GM12873 (cell line): ENCODE results near the gene HRH3.

Experiments
- CTCF ChIP-seq: IDR thresholded peaks from 2 replicates; pipeline ENCODE4 v1.5.1; 2012; ENCODE audit warnings: low read depth, mild to moderate bottlenecking, moderate library complexity, low read length, control low read depth; ENCODE audit not compliant: insufficient read depth; ENCODE audit errors: missing control alignments

HRH3 gene

GRCh38 chr20:62211769-62212288 is 8.2 kb downstream of the HRH3 start:
- no peak for TF ChIP-seq CTCF

GRCh38 chr20:62211216-62211615 is 8.9 kb downstream of the HRH3 start:
- TF ChIP-seq CTCF, result no peak

GRCh38 chr20:62210496-62210855 is 9.6 kb downstream of the HRH3 start:
- no peak for TF ChIP-seq CTCF

GRCh38 chr20:62209850-62210495 is 10.1 kb downstream of the HRH3 start:
- TF ChIP-seq CTCF, result no peak

GRCh38 chr20:62208795-62209755 is 11.0 kb downstream of the HRH3 start:
- TF ChIP-seq CTCF, result no peak

GRCh38 chr20:62208061-62208794 is 11.8 kb downstream of the HRH3 start:
- no peak for TF ChIP-seq CTCF

GRCh38 chr20:62206388-62206775 is 13.7 kb downstream of the HRH3 start:
- no peak for TF ChIP-seq CTCF
